SK-N-MC (cell line): Measurements from ENCODE around the gene ERF.

Experiments used
- DNase-seq: peaks from one replicate; pipeline ENCODE4 v3.0.0-alpha.2; 2011; ENCODE audit warnings: low read depth, low spot score
- H3K27ac ChIP-seq: fragments of 200-600 bp; sonication (generic); 2 replicates; pipeline ENCODE4 v1.5.1; 2016; ENCODE audit warnings: mixed run types
- H3K36me3 ChIP-seq: fragments of 200-600 bp; sonication (generic); 2 replicates; pipeline ENCODE4 v1.6.1; 2017; ENCODE audit warnings: antibody characterized with exemption, low read length, mixed read lengths; ENCODE audit not compliant: insufficient read depth
- H3K4me3 ChIP-seq: fragments of 200-600 bp; sonication (generic); 2 replicates; pipeline ENCODE4 v1.5.1; 2016
- H3K9ac ChIP-seq: fragments of 200-600 bp; sonication (generic); 2 replicates; pipeline ENCODE4 v1.8.0; 2017; ENCODE audit warnings: mixed run types, mixed read lengths; ENCODE audit not compliant: insufficient read length
- H3K9me3 ChIP-seq: fragments of 200-600 bp; sonication (generic); 2 replicates; pipeline ENCODE4 v1.6.1; 2017; ENCODE audit warnings: low read depth, mild to moderate bottlenecking, antibody characterized with exemption, low read length, moderate library complexity, mixed read lengths
- EZH2 ChIP-seq: fragments of 200-600 bp; sonication (generic); IDR thresholded peaks from one replicate; pipeline ENCODE4 v1.6.1; 2017; ENCODE audit warnings: antibody characterized with exemption
- FOXP2 ChIP-seq: optimal IDR thresholded peaks from 2 replicates; pipeline ENCODE3; 2011; ENCODE audit warnings: mild to moderate bottlenecking, moderate library complexity; ENCODE audit not compliant: insufficient read depth; ENCODE audit errors: extremely low read length, control extremely low read depth
- POLR2AphosphoS5 ChIP-seq: IDR thresholded peaks from 2 replicates; pipeline ENCODE4 v1.6.1; 2012; ENCODE audit warnings: mild to moderate bottlenecking, low read depth, low read length, borderline replicate concordance

The ERF gene

GRCh38 chr19:42294471-42295137, 39.7 kb upstream of the ERF start:
- Histone ChIP-seq H3K9ac (no peak overlapping the region), H3K9me3 (no peaks in the 10 kb centered on the region), H3K4me3 (no peak overlapping the region), H3K36me3 (peaks cover 68% of the 10 kb centered on the region), H3K27ac (peak overlapping the region; percentile 25; the same call in 1 of the 2 replicates)
- TF ChIP-seq POLR2AphosphoS5 (no peak), FOXP2 (no peak), EZH2 (no peak)
- no peak for DNase-seq

GRCh38 chr19:42293948-42294347, 39.0 kb upstream of the ERF start:
- H3K36me3 ChIP-seq = peaks cover 74% of the 10 kb centered on the region
- no peaks in the 10 kb centered on the region for H3K9me3 ChIP-seq
- no peak overlapping the region for H3K27ac ChIP-seq
- no peak overlapping the region for H3K4me3 ChIP-seq
- DNase-seq = no peak
- TF ChIP-seq EZH2 (no peak), POLR2AphosphoS5 (no peak), FOXP2 (no peak)
- H3K9ac ChIP-seq = no peak overlapping the region

- TF ChIP-seq EZH2 (no peak), POLR2AphosphoS5 (no peak), FOXP2 (no peak)
- peaks cover 78% of the 10 kb centered on the region for H3K36me3 ChIP-seq
- H3K4me3 ChIP-seq = no peak overlapping the region
- no peak overlapping the region for H3K9ac ChIP-seq
- no peak overlapping the region; the same call in 1 of the 2 replicates for H3K27ac ChIP-seq
- DNase-seq = no peak
- no peaks in the 10 kb centered on the region for H3K9me3 ChIP-seq
These were observed 38.6 kb upstream of the ERF start for GRCh38 chr19:42293540-42293939.

GRCh38 chr19:42292963-42293362, 38.0 kb upstream of the ERF start:
- Histone ChIP-seq H3K4me3 (no peak overlapping the region), H3K9ac (no peak overlapping the region), H3K9me3 (no peaks in the 10 kb centered on the region), H3K36me3 (peaks cover 84% of the 10 kb centered on the region), H3K27ac (no peak overlapping the region; the same call in 1 of the 2 replicates)
- no peak for DNase-seq
- TF ChIP-seq POLR2AphosphoS5 = no peak

- Histone ChIP-seq H3K36me3 (peaks cover 91% of the 10 kb centered on the region), H3K9ac (no peak overlapping the region), H3K27ac (no peak overlapping the region), H3K9me3 (no peaks in the 10 kb centered on the region), H3K4me3 (no peak overlapping the region)
- DNase-seq = no peak
- no peak; the same call in 1 of the 2 replicates for TF ChIP-seq POLR2AphosphoS5
- TF ChIP-seq EZH2 = no peak
- no peak for TF ChIP-seq FOXP2
These were observed 37.4 kb upstream of the ERF start for GRCh38 chr19:42292042-42292960.

GRCh38 chr19:42291435-42291810, 36.5 kb upstream of the ERF start:
- Histone ChIP-seq H3K4me3 (no peak overlapping the region), H3K9me3 (no peaks in the 10 kb centered on the region), H3K36me3 (peaks cover 90% of the 10 kb centered on the region), H3K9ac (no peak overlapping the region), H3K27ac (no peak overlapping the region)
- DNase-seq = no peak
- TF ChIP-seq POLR2AphosphoS5 (0 out of 2 replicates have a peak, but pooled peaks have one; percentile 12), EZH2 (no peak)

- Histone ChIP-seq H3K36me3 (peaks cover 84% of the 10 kb centered on the region), H3K27ac (no peak overlapping the region), H3K9me3 (no peaks in the 10 kb centered on the region), H3K4me3 (no peak overlapping the region), H3K9ac (no peak overlapping the region)
- TF ChIP-seq EZH2 (no peak), POLR2AphosphoS5 (no peak; the same call in 1 of the 2 replicates), FOXP2 (no peak)
- DNase-seq = no peak
These were observed 35.9 kb upstream of the ERF start for GRCh38 chr19:42290523-42291434.

GRCh38 chr19:42290136-42290522, 35.2 kb upstream of the ERF start:
- no peaks in the 10 kb centered on the region for H3K9me3 ChIP-seq
- TF ChIP-seq FOXP2 = no peak
- no peak for TF ChIP-seq POLR2AphosphoS5
- no peak for TF ChIP-seq EZH2
- DNase-seq = no peak
- no peak overlapping the region for H3K27ac ChIP-seq
- H3K9ac ChIP-seq = no peak overlapping the region
- H3K4me3 ChIP-seq = no peak overlapping the region
- peaks cover 82% of the 10 kb centered on the region for H3K36me3 ChIP-seq
